Astrocyte of the spinal cord (primary cell): ENCODE measurements around the gene CLASP1.

ENCODE experiments used
- DNase-seq: peaks from one replicate; pipeline ENCODE4 v3.0.0; 2011; ENCODE audit warnings: low read depth, low spot score
- H3K4me3 ChIP-seq: 2 replicates; pipeline ENCODE4 v1.5.1; 2011; ENCODE audit warnings: low read depth, mild to moderate bottlenecking, low read length, moderate library complexity
- in situ Hi-C: cut with HindIII; loops from 2 replicates; pipeline ENCODE4 v1.10.0; 2017; ENCODE audit warnings: low sequenced_read_pairs
- TF ChIP-seq, protein P1 (sequence below): IDR thresholded peaks from 2 replicates; pipeline ENCODE4 v1.5.1; 2012; ENCODE audit warnings: low read depth, mild to moderate bottlenecking, low read length, inconsistent platforms

CLASP1 gene

GRCh38 chr2:121390082-121390692 is 259.1 kb downstream of the CLASP1 start:
- in situ Hi-C loops: no loop called here
- TF ChIP-seq, protein P1, sequence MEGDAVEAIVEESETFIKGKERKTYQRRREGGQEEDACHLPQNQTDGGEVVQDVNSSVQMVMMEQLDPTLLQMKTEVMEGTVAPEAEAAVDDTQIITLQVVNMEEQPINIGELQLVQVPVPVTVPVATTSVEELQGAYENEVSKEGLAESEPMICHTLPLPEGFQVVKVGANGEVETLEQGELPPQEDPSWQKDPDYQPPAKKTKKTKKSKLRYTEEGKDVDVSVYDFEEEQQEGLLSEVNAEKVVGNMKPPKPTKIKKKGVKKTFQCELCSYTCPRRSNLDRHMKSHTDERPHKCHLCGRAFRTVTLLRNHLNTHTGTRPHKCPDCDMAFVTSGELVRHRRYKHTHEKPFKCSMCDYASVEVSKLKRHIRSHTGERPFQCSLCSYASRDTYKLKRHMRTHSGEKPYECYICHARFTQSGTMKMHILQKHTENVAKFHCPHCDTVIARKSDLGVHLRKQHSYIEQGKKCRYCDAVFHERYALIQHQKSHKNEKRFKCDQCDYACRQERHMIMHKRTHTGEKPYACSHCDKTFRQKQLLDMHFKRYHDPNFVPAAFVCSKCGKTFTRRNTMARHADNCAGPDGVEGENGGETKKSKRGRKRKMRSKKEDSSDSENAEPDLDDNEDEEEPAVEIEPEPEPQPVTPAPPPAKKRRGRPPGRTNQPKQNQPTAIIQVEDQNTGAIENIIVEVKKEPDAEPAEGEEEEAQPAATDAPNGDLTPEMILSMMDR: no peak
- no peak overlapping the region for H3K4me3 ChIP-seq
- DNase-seq: no peak

DNA sequence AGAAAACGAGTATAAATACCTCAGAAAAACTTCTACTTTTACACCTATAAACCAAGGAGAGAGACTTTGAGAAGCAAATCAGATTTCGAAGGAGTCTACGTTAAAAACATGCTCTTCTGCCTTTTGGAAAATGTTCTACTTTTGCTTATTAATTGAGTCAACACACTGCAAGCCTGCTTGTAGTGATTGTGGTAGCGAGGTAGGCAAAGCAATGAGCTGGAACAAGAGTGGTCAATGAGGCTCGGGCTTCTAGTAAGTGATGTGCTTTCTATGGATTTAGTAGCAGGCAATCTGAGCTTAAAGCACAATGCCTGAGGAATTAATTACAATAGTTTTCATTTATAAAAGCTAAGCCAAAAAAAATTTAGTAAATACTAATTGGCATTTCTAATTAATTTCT is 260.9 kb downstream of the CLASP1 start:
- DNase-seq: peak; percentile 32
- in situ Hi-C loops: no loop called here
- TF ChIP-seq, protein P1: no peak
- H3K4me3 ChIP-seq: no peak overlapping the region

GRCh38 chr2:121387591-121388325 is 261.5 kb downstream of the CLASP1 start:
- in situ Hi-C loops: no loop called here
- peak; percentile 39 for DNase-seq
- TF ChIP-seq, protein P1: no peak
- H3K4me3 ChIP-seq: no peak overlapping the region

- H3K4me3 ChIP-seq: no peak overlapping the region
- in situ Hi-C loops: no loop called here
- DNase-seq: peak; percentile 57
- TF ChIP-seq, protein P1: no peak
Observed at GRCh38 chr2:121386707-121387106, 262.6 kb downstream of the CLASP1 start.

GRCh38 chr2:121386102-121386501 is 263.2 kb downstream of the CLASP1 start:
- in situ Hi-C loops: no loop called here
- no peak for DNase-seq
- TF ChIP-seq, protein P1: no peak
- no peak overlapping the region for H3K4me3 ChIP-seq

- TF ChIP-seq, protein P1: peak; percentile 27
- H3K4me3 ChIP-seq: no peak overlapping the region
- in situ Hi-C loops: no loop called here
- no peak for DNase-seq
Observed at GRCh38 chr2:121382744-121383143, 266.5 kb downstream of the CLASP1 start.
